Panc1 (cell line): ENCODE data around the gene LRP4. TPM values are rescaled to one million over a fixed set of nuclear protein-coding genes. Genes with fewer than 3 reads are reported as not detected.

Experiments used
- ATAC-seq: fragments of 200-7000 bp; cut with Tn5 transposase; 2 replicates; pipeline ENCODE4 v1.9.1; 2020; ENCODE audit warnings: mild to moderate bottlenecking, moderate library complexity
- BruUV-seq: library from RNA; stranded (reverse); fragments of 400-500 nt; replicated peaks from 2 replicates; lab custom pipeline; 2021; lab: Mats Ljungman, UMichigan
- CTCF ChIA-PET: fragments of 300-600 bp; sonication (Branson Sonifier 250); formaldehyde crosslinking; loops from one replicate; lab custom pipeline; 2022; ENCODE audit warnings: antibody characterized with exemption; lab: Charles Lee
- POLR2A ChIA-PET: fragments of 300-600 bp; sonication (Branson Sonifier 250); formaldehyde crosslinking; loops from one replicate; lab custom pipeline; 2022; ENCODE audit warnings: antibody characterized with exemption; lab: Charles Lee
- DNase-seq: peaks from one replicate; pipeline ENCODE4 v3.0.0-alpha.2; 2010; ENCODE audit warnings: low read depth, low spot score
- H3K27ac ChIP-seq: 2 replicates; pipeline ENCODE4 v1.5.1; 2011; ENCODE audit warnings: mild to moderate bottlenecking, low read length, inconsistent platforms
- H3K27me3 ChIP-seq: fragments of 200-500 bp; sonication (Bioruptor generic); 2 replicates; pipeline ENCODE4 v1.6.0; 2014; ENCODE audit warnings: low read length, inconsistent platforms; ENCODE audit not compliant: control insufficient read depth, insufficient read depth
- H3K36me3 ChIP-seq: fragments of 200-500 bp; sonication (Bioruptor generic); 2 replicates; pipeline ENCODE4 v1.5.1; 2014; ENCODE audit warnings: inconsistent platforms, mild to moderate bottlenecking, low read length, moderate library complexity; ENCODE audit not compliant: control insufficient read depth, insufficient read depth
- H3K4me1 ChIP-seq: 2 replicates; pipeline ENCODE4 v1.5.1; 2011; ENCODE audit warnings: inconsistent platforms, mild to moderate bottlenecking, low read length, moderate library complexity; ENCODE audit not compliant: control insufficient read depth, insufficient read depth
- H3K4me3 ChIP-seq, 2 experiments: 2 replicates each; pipeline ENCODE4 v1.5.1; 2011 to 2012; ENCODE audit warnings: low read depth in 2 of 2, low read length in 2 of 2, mild to moderate bottlenecking in 2 of 2, inconsistent platforms in 1 of 2, moderate library complexity in 1 of 2
- H3K9me3 ChIP-seq: fragments of 200-500 bp; sonication (Bioruptor generic); 2 replicates; pipeline ENCODE4 v1.5.1; 2014; ENCODE audit warnings: low read depth, mild to moderate bottlenecking, inconsistent platforms, low read length, moderate library complexity; ENCODE audit not compliant: control insufficient read depth, insufficient read depth
- POLR2AphosphoS5 ChIP-seq: IDR thresholded peaks from 2 replicates; pipeline ENCODE4 v1.6.1; 2012; ENCODE audit warnings: mild to moderate bottlenecking, low read depth, low read length, moderate library complexity
- SIN3A ChIP-seq: IDR thresholded peaks from 2 replicates; pipeline ENCODE4 v1.6.1; 2012; ENCODE audit warnings: low read depth, mild to moderate bottlenecking, low read length, moderate library complexity, borderline replicate concordance; ENCODE audit not compliant: insufficient read depth
- TCF7L2 ChIP-seq: IDR thresholded peaks from 2 replicates; pipeline ENCODE4 v1.6.1; 2011; ENCODE audit warnings: mild to moderate bottlenecking, low read depth, low read length, inconsistent platforms
- in situ Hi-C: cut with HindIII; loops from 2 replicates; pipeline ENCODE4 v1.10.0; 2016; ENCODE audit warnings: low sequenced_read_pairs, low pct_unique_long_range_greater_than_20kb
- intact Hi-C: fragments of 100-400 bp; cut with micrococcal nuclease; formaldehyde crosslinking; loops from one replicate; pipeline ENCODE4 v1.10.0; 2022; ENCODE audit not compliant: unreplicated experiment
- total RNA-seq: library from RNA; stranded (reverse); gene quantifications from one replicate; pipeline ENCODE4 v1.2.1, GENCODE V29; 2021; ENCODE audit not compliant: unreplicated experiment
- TF ChIP-seq, protein P1 (sequence below): fragments of 450-650 bp; IDR thresholded peaks from 2 replicates; pipeline ENCODE4 v1.5.1; 2017; ENCODE audit warnings: mild to moderate bottlenecking
- TF ChIP-seq, protein P2 (sequence below), 2 experiments: IDR thresholded peaks; 2 replicates each; pipeline ENCODE4 v1.6.1; 2011 to 2012; ENCODE audit warnings: low read depth in 2 of 2, control low read depth in 1 of 2, low read length in 1 of 2, mild to moderate bottlenecking in 1 of 2, moderate library complexity in 1 of 2; ENCODE audit not compliant: insufficient read depth in 1 of 2

The LRP4 gene
- total RNA-seq, 1 experiment from 2014 or later: 11.7 TPM

DNA sequence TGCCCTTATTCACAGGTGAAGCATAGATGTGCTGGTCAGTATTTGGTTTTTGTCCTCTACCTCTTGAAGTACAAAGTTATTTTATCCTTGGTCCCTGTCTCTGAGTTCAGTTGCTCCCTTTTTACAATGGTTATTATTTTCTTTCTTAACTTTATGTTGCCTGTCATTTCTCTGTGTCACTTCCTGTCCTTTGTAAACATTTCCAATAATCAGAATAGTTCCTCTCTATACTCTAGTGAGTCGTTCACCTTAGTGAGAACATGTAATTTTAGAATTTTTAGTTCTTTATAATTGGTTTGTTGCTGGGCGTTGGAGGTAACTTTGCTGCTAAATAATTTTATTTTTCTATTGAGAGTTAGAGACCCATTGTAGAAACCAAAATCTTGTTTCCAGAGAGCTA lies 34.2 kb upstream of the LRP4 start:
- no peak for ATAC-seq
- CTCF ChIA-PET: no interaction called here
- DNase-seq: no peak
- POLR2A ChIA-PET: no interaction called here
- intact Hi-C loops: no loop called here
- Histone ChIP-seq H3K27me3 (no peaks in the 10 kb centered on the region), H3K27ac (no peak overlapping the region), H3K4me3 (no peak overlapping the region), H3K9me3 (no peaks in the 10 kb centered on the region), H3K36me3 (no peaks in the 10 kb centered on the region), H3K4me1 (no peaks in the 10 kb centered on the region)
- no TSS peak for BruUV-seq
- in situ Hi-C loops: no loop called here
- TF ChIP-seq POLR2AphosphoS5 (no peak), TCF7L2 (no peak), SIN3A (no peak)
- TF ChIP-seq, protein P1, sequence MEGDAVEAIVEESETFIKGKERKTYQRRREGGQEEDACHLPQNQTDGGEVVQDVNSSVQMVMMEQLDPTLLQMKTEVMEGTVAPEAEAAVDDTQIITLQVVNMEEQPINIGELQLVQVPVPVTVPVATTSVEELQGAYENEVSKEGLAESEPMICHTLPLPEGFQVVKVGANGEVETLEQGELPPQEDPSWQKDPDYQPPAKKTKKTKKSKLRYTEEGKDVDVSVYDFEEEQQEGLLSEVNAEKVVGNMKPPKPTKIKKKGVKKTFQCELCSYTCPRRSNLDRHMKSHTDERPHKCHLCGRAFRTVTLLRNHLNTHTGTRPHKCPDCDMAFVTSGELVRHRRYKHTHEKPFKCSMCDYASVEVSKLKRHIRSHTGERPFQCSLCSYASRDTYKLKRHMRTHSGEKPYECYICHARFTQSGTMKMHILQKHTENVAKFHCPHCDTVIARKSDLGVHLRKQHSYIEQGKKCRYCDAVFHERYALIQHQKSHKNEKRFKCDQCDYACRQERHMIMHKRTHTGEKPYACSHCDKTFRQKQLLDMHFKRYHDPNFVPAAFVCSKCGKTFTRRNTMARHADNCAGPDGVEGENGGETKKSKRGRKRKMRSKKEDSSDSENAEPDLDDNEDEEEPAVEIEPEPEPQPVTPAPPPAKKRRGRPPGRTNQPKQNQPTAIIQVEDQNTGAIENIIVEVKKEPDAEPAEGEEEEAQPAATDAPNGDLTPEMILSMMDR: no peak
- TF ChIP-seq, protein P2, sequence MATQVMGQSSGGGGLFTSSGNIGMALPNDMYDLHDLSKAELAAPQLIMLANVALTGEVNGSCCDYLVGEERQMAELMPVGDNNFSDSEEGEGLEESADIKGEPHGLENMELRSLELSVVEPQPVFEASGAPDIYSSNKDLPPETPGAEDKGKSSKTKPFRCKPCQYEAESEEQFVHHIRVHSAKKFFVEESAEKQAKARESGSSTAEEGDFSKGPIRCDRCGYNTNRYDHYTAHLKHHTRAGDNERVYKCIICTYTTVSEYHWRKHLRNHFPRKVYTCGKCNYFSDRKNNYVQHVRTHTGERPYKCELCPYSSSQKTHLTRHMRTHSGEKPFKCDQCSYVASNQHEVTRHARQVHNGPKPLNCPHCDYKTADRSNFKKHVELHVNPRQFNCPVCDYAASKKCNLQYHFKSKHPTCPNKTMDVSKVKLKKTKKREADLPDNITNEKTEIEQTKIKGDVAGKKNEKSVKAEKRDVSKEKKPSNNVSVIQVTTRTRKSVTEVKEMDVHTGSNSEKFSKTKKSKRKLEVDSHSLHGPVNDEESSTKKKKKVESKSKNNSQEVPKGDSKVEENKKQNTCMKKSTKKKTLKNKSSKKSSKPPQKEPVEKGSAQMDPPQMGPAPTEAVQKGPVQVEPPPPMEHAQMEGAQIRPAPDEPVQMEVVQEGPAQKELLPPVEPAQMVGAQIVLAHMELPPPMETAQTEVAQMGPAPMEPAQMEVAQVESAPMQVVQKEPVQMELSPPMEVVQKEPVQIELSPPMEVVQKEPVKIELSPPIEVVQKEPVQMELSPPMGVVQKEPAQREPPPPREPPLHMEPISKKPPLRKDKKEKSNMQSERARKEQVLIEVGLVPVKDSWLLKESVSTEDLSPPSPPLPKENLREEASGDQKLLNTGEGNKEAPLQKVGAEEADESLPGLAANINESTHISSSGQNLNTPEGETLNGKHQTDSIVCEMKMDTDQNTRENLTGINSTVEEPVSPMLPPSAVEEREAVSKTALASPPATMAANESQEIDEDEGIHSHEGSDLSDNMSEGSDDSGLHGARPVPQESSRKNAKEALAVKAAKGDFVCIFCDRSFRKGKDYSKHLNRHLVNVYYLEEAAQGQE (IDR thresholded peaks at IDR 0.05; ENCODE audit: insufficient read depth in 1 of 2, low read depth in 2 of 2, low read length in 1 of 2): no peak

DNA sequence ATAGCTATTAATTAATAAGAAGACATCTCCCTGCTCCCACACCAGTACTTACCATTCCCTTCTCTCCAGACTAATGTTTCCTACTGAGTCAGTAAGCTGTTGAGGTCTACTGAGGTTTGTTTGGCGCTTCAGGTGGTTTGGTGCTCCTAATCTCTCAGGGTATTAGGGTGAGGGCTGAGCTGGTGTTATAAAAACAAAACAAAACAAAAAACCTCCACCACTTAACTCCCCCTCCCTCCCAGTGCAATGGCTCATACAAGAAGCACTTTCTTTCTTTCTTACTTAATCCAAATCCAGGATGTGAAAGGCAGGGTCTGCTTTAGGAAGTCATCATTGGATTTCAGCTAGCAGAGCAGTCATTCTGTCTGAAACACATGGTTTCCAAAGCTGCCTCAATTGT lies 33.5 kb upstream of the LRP4 start:
- no peak overlapping the region for H3K4me3 ChIP-seq
- BruUV-seq: no TSS peak
- POLR2A ChIA-PET: no interaction called here
- TF ChIP-seq, protein P1: no peak
- TF ChIP-seq SIN3A (no peak), TCF7L2 (no peak), POLR2AphosphoS5 (no peak)
- TF ChIP-seq, protein P2 (IDR thresholded peaks at IDR 0.05; ENCODE audit: insufficient read depth in 1 of 2, low read depth in 2 of 2, low read length in 1 of 2): no peak
- no peaks in the 10 kb centered on the region for H3K27me3 ChIP-seq
- DNase-seq (no peak), ATAC-seq (no peak)
- intact Hi-C loops (no loop called here), in situ Hi-C loops (no loop called here)
- CTCF ChIA-PET: no interaction called here
- H3K9me3 ChIP-seq: no peaks in the 10 kb centered on the region
- H3K4me1 ChIP-seq: no peaks in the 10 kb centered on the region
- no peak overlapping the region for H3K27ac ChIP-seq
- H3K36me3 ChIP-seq: no peaks in the 10 kb centered on the region
